Smooth muscle cell (in vitro differentiated cells): Measurements from ENCODE around the gene MUC16. TPM values are rescaled to one million over a fixed set of nuclear protein-coding genes. Genes with fewer than 3 reads are reported as not detected.

ENCODE experiments used
- DNase-seq: peaks from one replicate; lab custom pipeline; 2025; ENCODE audit not compliant: unreplicated experiment; lab: John Stamatoyannopoulos, UW
- H2AFZ ChIP-seq: fragments of 200-600 bp; sonication (generic); 2 replicates; pipeline ENCODE4 v1.6.0; 2016; ENCODE audit warnings: antibody characterized with exemption, low read depth, mild to moderate bottlenecking
- H3F3A ChIP-seq: fragments of 200-600 bp; sonication (generic); 2 replicates; pipeline ENCODE4 v1.6.0; 2017; ENCODE audit warnings: antibody characterized with exemption, low read depth
- H3K27ac ChIP-seq: fragments of 200-600 bp; sonication (generic); 2 replicates; pipeline ENCODE4 v1.5.1; 2016; ENCODE audit warnings: low read depth, mild to moderate bottlenecking
- H3K27me3 ChIP-seq: fragments of 200-600 bp; sonication (generic); 2 replicates; pipeline ENCODE4 v1.6.1; 2016; ENCODE audit warnings: low read depth, mild to moderate bottlenecking
- H3K36me3 ChIP-seq: fragments of 200-600 bp; sonication (generic); 2 replicates; pipeline ENCODE4 v1.5.1; 2016; ENCODE audit warnings: low read depth
- H3K4me1 ChIP-seq: fragments of 200-600 bp; sonication (generic); 2 replicates; pipeline ENCODE4 v1.5.1; 2016; ENCODE audit warnings: low read depth
- H3K4me2 ChIP-seq: fragments of 200-600 bp; sonication (generic); 2 replicates; pipeline ENCODE4 v1.6.0; 2016; ENCODE audit warnings: mild to moderate bottlenecking
- H3K4me3 ChIP-seq: fragments of 200-600 bp; sonication (generic); 2 replicates; pipeline ENCODE4 v1.5.1; 2016; ENCODE audit warnings: mild to moderate bottlenecking
- H3K79me2 ChIP-seq: fragments of 200-600 bp; sonication (generic); 2 replicates; pipeline ENCODE4 v1.6.0; 2016; ENCODE audit warnings: low read depth, mild to moderate bottlenecking
- H3K9ac ChIP-seq: fragments of 200-600 bp; sonication (generic); 2 replicates; pipeline ENCODE4 v1.6.0; 2016; ENCODE audit warnings: low read depth
- H3K9me3 ChIP-seq: fragments of 200-600 bp; sonication (generic); replicated peaks from 2 replicates; pipeline ENCODE4 v1.5.1; 2016; ENCODE audit warnings: low read depth
- H4K20me1 ChIP-seq: fragments of 200-600 bp; sonication (generic); 2 replicates; pipeline ENCODE4 v1.6.0; 2016; ENCODE audit warnings: low read depth
- WGBS: methylation state at CpG from one replicate; pipeline ENCODE4 v1.1.7; 2016; ENCODE audit warnings: low lambda C conversion rate; 5-methylcytosine and 5-hydroxymethylcytosine counted together
- polyA plus RNA-seq: library from polyadenylated mRNA; unstranded; fragments of >200 nt; fragmentation: Nextera tagmentation; extraction: Ambion mirVana; gene quantifications from 2 replicates; pipeline ENCODE4 v1.2.1, GENCODE V29; 2016
- total RNA-seq: library from RNA; depleted of rRNA; stranded (reverse); fragments of >200 nt; gene quantifications from 2 replicates; pipeline ENCODE4 v1.2.3, GENCODE V29; 2014
- TF ChIP-seq, protein P1 (sequence below): fragments of 200-600 bp; sonication (generic); IDR thresholded peaks from 2 replicates; pipeline ENCODE4 v1.5.1; 2017; ENCODE audit warnings: borderline replicate concordance, mild to moderate bottlenecking, antibody characterized with exemption; ENCODE audit not compliant: insufficient read depth, poor library complexity, severe bottlenecking

Gene MUC16
- total and polyA plus RNA-seq, 2 experiments from 2014 or later, result 0.04 TPM; not detected in 1

DNA sequence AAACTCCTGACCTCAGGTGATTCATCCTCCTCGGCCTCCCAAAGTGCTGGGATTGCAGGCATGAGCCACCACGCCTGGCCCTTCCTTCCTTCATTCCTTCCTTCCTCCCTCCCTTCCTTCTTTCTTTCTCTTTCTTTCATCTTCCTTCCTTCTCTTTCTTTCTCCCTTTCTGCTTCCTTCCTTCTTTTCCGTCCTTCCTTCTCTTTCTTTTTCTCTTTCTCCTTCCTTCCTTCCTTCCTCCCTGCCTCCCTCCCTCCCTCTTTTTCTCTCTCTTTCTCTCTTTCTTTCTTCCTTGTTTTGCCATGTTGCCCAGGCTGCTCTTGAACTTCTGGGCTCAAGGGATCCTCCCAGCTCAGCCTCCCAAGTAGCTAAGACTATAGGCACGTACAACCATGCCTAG is 36.5 kb upstream of the MUC16 start:
- Histone ChIP-seq H3K27ac (no peak overlapping the region), H3K9ac (no peak overlapping the region), H3K36me3 (no peaks in the 10 kb centered on the region), H4K20me1 (no peaks in the 10 kb centered on the region), H2AFZ (no peak overlapping the region), H3K79me2 (no peaks in the 10 kb centered on the region), H3K4me3 (no peak overlapping the region), H3K4me1 (no peaks in the 10 kb centered on the region), H3K4me2 (no peak overlapping the region), H3F3A (no peaks in the 10 kb centered on the region), H3K27me3 (no peaks in the 10 kb centered on the region), H3K9me3 (no peaks in the 10 kb centered on the region)
- 90% methylated on average over 4 of the region's 4 CpGs for WGBS
- TF ChIP-seq, protein P1, sequence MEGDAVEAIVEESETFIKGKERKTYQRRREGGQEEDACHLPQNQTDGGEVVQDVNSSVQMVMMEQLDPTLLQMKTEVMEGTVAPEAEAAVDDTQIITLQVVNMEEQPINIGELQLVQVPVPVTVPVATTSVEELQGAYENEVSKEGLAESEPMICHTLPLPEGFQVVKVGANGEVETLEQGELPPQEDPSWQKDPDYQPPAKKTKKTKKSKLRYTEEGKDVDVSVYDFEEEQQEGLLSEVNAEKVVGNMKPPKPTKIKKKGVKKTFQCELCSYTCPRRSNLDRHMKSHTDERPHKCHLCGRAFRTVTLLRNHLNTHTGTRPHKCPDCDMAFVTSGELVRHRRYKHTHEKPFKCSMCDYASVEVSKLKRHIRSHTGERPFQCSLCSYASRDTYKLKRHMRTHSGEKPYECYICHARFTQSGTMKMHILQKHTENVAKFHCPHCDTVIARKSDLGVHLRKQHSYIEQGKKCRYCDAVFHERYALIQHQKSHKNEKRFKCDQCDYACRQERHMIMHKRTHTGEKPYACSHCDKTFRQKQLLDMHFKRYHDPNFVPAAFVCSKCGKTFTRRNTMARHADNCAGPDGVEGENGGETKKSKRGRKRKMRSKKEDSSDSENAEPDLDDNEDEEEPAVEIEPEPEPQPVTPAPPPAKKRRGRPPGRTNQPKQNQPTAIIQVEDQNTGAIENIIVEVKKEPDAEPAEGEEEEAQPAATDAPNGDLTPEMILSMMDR, result no peak
- DNase-seq, result no peak

DNA sequence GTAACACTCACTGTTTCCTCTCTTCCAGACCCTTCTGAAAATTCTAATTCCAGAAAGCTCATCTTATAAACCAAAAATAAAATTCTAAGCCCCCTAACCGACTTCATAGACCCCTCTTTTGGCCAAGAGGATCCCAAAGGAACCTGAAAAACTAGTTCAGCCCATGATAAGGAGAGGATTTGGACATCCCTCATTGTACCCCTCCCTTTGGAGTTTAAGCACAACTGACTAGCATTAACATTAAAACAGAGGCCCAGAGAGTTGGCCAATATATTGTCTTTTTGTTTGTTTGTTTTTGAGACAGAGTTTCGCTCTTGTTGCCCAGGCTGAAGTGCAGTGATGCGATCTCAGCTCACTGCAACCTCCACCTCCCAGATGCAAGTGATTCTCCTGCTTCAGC is 34.2 kb upstream of the MUC16 start:
- Histone ChIP-seq H3K4me3 (no peak overlapping the region), H2AFZ (no peak overlapping the region), H3K9me3 (no peaks in the 10 kb centered on the region), H3K27ac (no peak overlapping the region), H3K4me1 (no peaks in the 10 kb centered on the region), H3K36me3 (no peaks in the 10 kb centered on the region), H3K4me2 (no peak overlapping the region), H3F3A (no peaks in the 10 kb centered on the region), H4K20me1 (no peaks in the 10 kb centered on the region), H3K9ac (no peak overlapping the region), H3K27me3 (no peaks in the 10 kb centered on the region), H3K79me2 (no peaks in the 10 kb centered on the region)
- TF ChIP-seq, protein P1, result no peak
- no peak for DNase-seq
- 84% methylated on average over 3 of the region's 3 CpGs for WGBS

DNA sequence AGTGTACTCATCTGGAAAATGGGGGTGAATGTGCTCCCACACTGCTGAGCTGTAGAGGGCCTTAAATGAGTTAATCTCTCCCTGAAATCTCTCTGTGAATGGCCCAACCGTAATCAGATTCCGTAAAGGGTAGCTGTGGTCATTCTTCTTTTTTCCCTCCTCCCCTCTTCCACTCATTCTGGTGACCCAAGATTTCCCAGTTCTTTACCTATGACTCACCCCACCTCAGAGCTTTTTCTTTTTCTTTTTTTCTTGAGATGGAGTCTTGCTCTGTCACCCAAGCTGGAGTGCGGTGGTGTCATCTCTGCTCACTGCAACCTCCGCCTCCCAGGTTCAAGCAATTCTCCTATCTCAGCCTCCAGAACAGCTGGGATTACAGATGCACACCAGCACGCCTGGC is 33.3 kb upstream of the MUC16 start:
- Histone ChIP-seq H3K79me2 (no peaks in the 10 kb centered on the region), H3K27ac (no peak overlapping the region), H3K9ac (no peak overlapping the region), H3K4me2 (no peak overlapping the region), H3K4me1 (no peaks in the 10 kb centered on the region), H3K27me3 (no peaks in the 10 kb centered on the region), H3K4me3 (no peak overlapping the region), H2AFZ (no peak overlapping the region), H3K36me3 (no peaks in the 10 kb centered on the region), H3F3A (no peaks in the 10 kb centered on the region), H3K9me3 (no peaks in the 10 kb centered on the region), H4K20me1 (no peaks in the 10 kb centered on the region)
- 72% methylated on average over 5 of the region's 5 CpGs for WGBS
- no peak for DNase-seq
- TF ChIP-seq, protein P1, result no peak

DNA sequence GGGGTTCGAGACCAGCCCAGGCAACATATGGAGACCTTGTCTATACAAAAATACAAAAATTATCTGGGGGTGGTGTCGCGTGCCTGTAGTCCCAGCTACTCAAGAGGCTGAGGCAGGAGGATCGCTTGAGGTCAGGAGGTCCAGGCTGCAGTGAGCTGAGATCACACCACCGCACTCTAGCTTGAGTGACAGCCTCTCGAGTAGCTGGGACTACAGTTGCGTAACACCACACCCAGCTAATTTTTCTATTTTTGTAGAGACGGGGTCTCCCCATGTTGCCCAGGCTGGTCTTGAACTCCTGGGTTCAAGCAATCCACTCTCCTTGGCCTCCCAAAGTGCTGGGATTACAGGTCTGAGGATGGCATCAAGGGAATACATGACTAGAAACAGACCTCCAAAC is 30.8 kb upstream of the MUC16 start:
- no peaks in the 10 kb centered on the region for H3K27me3 ChIP-seq
- H2AFZ ChIP-seq, result no peak overlapping the region
- TF ChIP-seq, protein P1, result no peak
- H3K9ac ChIP-seq, result no peak overlapping the region
- DNase-seq, result no peak
- H3F3A ChIP-seq, result no peaks in the 10 kb centered on the region
- no peaks in the 10 kb centered on the region for H3K4me1 ChIP-seq
- H3K79me2 ChIP-seq, result no peaks in the 10 kb centered on the region
- no peak overlapping the region for H3K27ac ChIP-seq
- no peaks in the 10 kb centered on the region for H4K20me1 ChIP-seq
- H3K4me2 ChIP-seq, result no peak overlapping the region
- no peaks in the 10 kb centered on the region for H3K9me3 ChIP-seq
- 87% methylated on average over 8 of the region's 8 CpGs for WGBS
- no peak overlapping the region for H3K4me3 ChIP-seq
- H3K36me3 ChIP-seq, result no peaks in the 10 kb centered on the region
